IMR-90 (cell line): ENCODE measurements around the gene AGAP1. TPM values are rescaled to one million over a fixed set of nuclear protein-coding genes. Genes with fewer than 3 reads are reported as not detected.

Experiments used
- ATAC-seq: fragments of 200-7000 bp; cut with Tn5 transposase; 2 replicates; pipeline ENCODE4 v1.9.1; 2020; ENCODE audit warnings: low read depth, mild to moderate bottlenecking, moderate library complexity
- BruUV-seq: library from RNA; stranded (reverse); fragments of 400-500 nt; replicated peaks from 2 replicates; lab custom pipeline; 2021; lab: Mats Ljungman, UMichigan
- CTCF ChIA-PET: fragments of 300-600 bp; formaldehyde crosslinking; extraction: SDS; loops from one replicate; lab custom pipeline; 2021; ENCODE audit warnings: antibody characterized with exemption; lab: Yijun Ruan, JAX
- POLR2A ChIA-PET: fragments of 300-600 bp; sonication (Branson Sonifier 250); formaldehyde crosslinking; loops from one replicate; lab custom pipeline; 2022; ENCODE audit warnings: antibody characterized with exemption; ENCODE audit not compliant: unreplicated experiment; lab: Charles Lee
- DNase-seq: peaks from one replicate; pipeline ENCODE4 v3.0.0; 2013
- H2AFZ ChIP-seq: replicated peaks from 2 replicates; pipeline ENCODE3; 2013; ENCODE audit warnings: low read length, mild to moderate bottlenecking; ENCODE audit not compliant: poor library complexity
- H2AK5ac ChIP-seq: 2 replicates; pipeline ENCODE4 v1.6.1; 2013; ENCODE audit warnings: low read depth, low read length, inconsistent platforms
- H2AK9ac ChIP-seq: replicated peaks from 2 replicates; pipeline ENCODE3; 2013; ENCODE audit warnings: mild to moderate bottlenecking, low read depth, low read length, moderate library complexity; ENCODE audit not compliant: poor library complexity
- H2BK120ac ChIP-seq: 2 replicates; pipeline ENCODE4 v1.6.1; 2013; ENCODE audit warnings: low read depth, low read length, inconsistent platforms
- H2BK15ac ChIP-seq: 3 replicates; pipeline ENCODE4 v1.6.1; 2013; ENCODE audit warnings: low read depth, low read length, inconsistent platforms
- H2BK20ac ChIP-seq: 2 replicates; pipeline ENCODE4 v1.6.1; 2013; ENCODE audit warnings: low read depth, mild to moderate bottlenecking, inconsistent platforms, low read length, moderate library complexity
- H2BK5ac ChIP-seq: 2 replicates; pipeline ENCODE4 v1.6.1; 2013; ENCODE audit warnings: mild to moderate bottlenecking, low read depth, low read length, inconsistent platforms; ENCODE audit not compliant: poor library complexity, severe bottlenecking
- H3K14ac ChIP-seq: replicated peaks from 2 replicates; pipeline ENCODE4 v1.6.1; 2013; ENCODE audit warnings: low read depth, low read length, inconsistent platforms
- H3K18ac ChIP-seq: 2 replicates; pipeline ENCODE4 v1.6.1; 2013; ENCODE audit warnings: low read depth, low read length, control low read depth
- H3K23ac ChIP-seq: 2 replicates; pipeline ENCODE4 v1.6.1; 2013; ENCODE audit warnings: low read depth, low read length, inconsistent platforms
- H3K27ac ChIP-seq: 2 replicates; pipeline ENCODE4 v1.5.1; 2013; ENCODE audit warnings: mild to moderate bottlenecking, control low read depth, low read length; ENCODE audit not compliant: insufficient read depth
- H3K27me3 ChIP-seq: 2 replicates; pipeline ENCODE4 v1.6.1; 2013; ENCODE audit warnings: low read length; ENCODE audit not compliant: control insufficient read depth, insufficient read depth
- H3K36me3 ChIP-seq: 2 replicates; pipeline ENCODE4 v1.6.1; 2013; ENCODE audit warnings: low read length, mixed read lengths; ENCODE audit not compliant: control insufficient read depth, insufficient read depth
- H3K4ac ChIP-seq: 2 replicates; pipeline ENCODE4 v1.6.1; 2013; ENCODE audit warnings: low read depth, low read length, inconsistent platforms
- H3K4me1 ChIP-seq: 2 replicates; pipeline ENCODE4 v1.6.1; 2013; ENCODE audit warnings: low read length, mixed read lengths; ENCODE audit not compliant: control insufficient read depth, insufficient read depth
- H3K4me2 ChIP-seq: 2 replicates; pipeline ENCODE4 v1.6.1; 2013; ENCODE audit warnings: low read depth, mild to moderate bottlenecking, control low read depth, low read length, moderate library complexity
- H3K4me3 ChIP-seq: 2 replicates; pipeline ENCODE4 v1.5.1; 2013; ENCODE audit warnings: low read depth, mild to moderate bottlenecking, control low read depth, low read length, moderate library complexity; ENCODE audit not compliant: insufficient read depth
- H3K56ac ChIP-seq: 2 replicates; pipeline ENCODE4 v1.6.1; 2013; ENCODE audit warnings: low read length, inconsistent platforms; ENCODE audit not compliant: insufficient read depth; ENCODE audit errors: extremely low read depth
- H3K79me1 ChIP-seq, 2 experiments: 2 replicates each; pipeline ENCODE4 v1.6.1; 2013; ENCODE audit warnings: low read length in 2 of 2, inconsistent platforms in 1 of 2, low read depth in 1 of 2
- H3K9ac ChIP-seq: 2 replicates; pipeline ENCODE4 v1.6.1; 2013; ENCODE audit warnings: low read depth, low read length, control low read depth
- H3K9me1 ChIP-seq: 2 replicates; pipeline ENCODE4 v1.6.1; 2013; ENCODE audit warnings: low read length, inconsistent platforms; ENCODE audit not compliant: insufficient read depth
- H3K9me3 ChIP-seq: 2 replicates; pipeline ENCODE4 v1.6.1; 2013; ENCODE audit warnings: low read length; ENCODE audit not compliant: control insufficient read depth, insufficient read depth
- H4K20me1 ChIP-seq: 2 replicates; pipeline ENCODE4 v1.6.1; 2013; ENCODE audit warnings: low read length, inconsistent platforms; ENCODE audit not compliant: insufficient read depth
- H4K5ac ChIP-seq: 2 replicates; pipeline ENCODE4 v1.6.1; 2013; ENCODE audit warnings: mild to moderate bottlenecking, low read depth, low read length, control low read depth
- H4K8ac ChIP-seq, 2 experiments: 2 replicates each; pipeline ENCODE4 v1.6.1; 2013; ENCODE audit warnings: low read depth in 2 of 2, low read length in 2 of 2, control low read depth in 1 of 2, inconsistent platforms in 1 of 2
- H4K91ac ChIP-seq: 2 replicates; pipeline ENCODE4 v1.6.1; 2013; ENCODE audit warnings: low read depth, low read length, inconsistent platforms; ENCODE audit not compliant: insufficient read depth
- BHLHE40 ChIP-seq: fragments of 150-350 bp; IDR thresholded peaks from 2 replicates; pipeline ENCODE4 v1.6.1; 2016; ENCODE audit warnings: mild to moderate bottlenecking, low read depth, low read length
- CEBPB ChIP-seq: IDR thresholded peaks from 2 replicates; pipeline ENCODE4 v1.6.1; 2012; ENCODE audit warnings: low read depth, low read length, improper control_type of control experiment
- CHD1 ChIP-seq: IDR thresholded peaks from 2 replicates; pipeline ENCODE4 v1.6.1; 2012; ENCODE audit warnings: low read depth, low read length, improper control_type of control experiment
- CTCF ChIP-seq: conservative IDR thresholded peaks from 2 replicates; pipeline ENCODE4 v1.5.1; 2012; ENCODE audit warnings: mild to moderate bottlenecking, low read depth, low read length, improper control_type of control experiment
- ELK1 ChIP-seq: fragments of 150-350 bp; IDR thresholded peaks from 2 replicates; pipeline ENCODE4 v1.6.1; 2016; ENCODE audit warnings: low read depth, mild to moderate bottlenecking, low read length, moderate library complexity, borderline replicate concordance
- FOS ChIP-seq: fragments of 150-350 bp; IDR thresholded peaks from 2 replicates; pipeline ENCODE4 v1.6.1; 2016; ENCODE audit warnings: low read depth, low read length
- MAFK ChIP-seq: IDR thresholded peaks from 2 replicates; pipeline ENCODE4 v1.6.1; 2012; ENCODE audit warnings: low read depth, low read length, improper control_type of control experiment
- MAZ ChIP-seq: IDR thresholded peaks from 2 replicates; pipeline ENCODE4 v1.6.1; 2012; ENCODE audit warnings: low read depth, mild to moderate bottlenecking, low read length, improper control_type of control experiment, moderate library complexity, borderline replicate concordance
- MXI1 ChIP-seq: IDR thresholded peaks from 2 replicates; pipeline ENCODE4 v1.6.1; 2012; ENCODE audit warnings: low read depth, mild to moderate bottlenecking, low read length, moderate library complexity, borderline replicate concordance
- NFE2L2 ChIP-seq: fragments of 150-350 bp; IDR thresholded peaks from 2 replicates; pipeline ENCODE4 v1.6.1; 2016; ENCODE audit warnings: low read depth, mild to moderate bottlenecking, low read length
- POLR2A ChIP-seq: IDR thresholded peaks from 2 replicates; pipeline ENCODE4 v1.6.1; 2012; ENCODE audit warnings: mild to moderate bottlenecking, low read depth, low read length
- RAD21 ChIP-seq: IDR thresholded peaks from 2 replicates; pipeline ENCODE4 v1.6.1; 2012; ENCODE audit warnings: low read length, improper control_type of control experiment
- RCOR1 ChIP-seq: IDR thresholded peaks from 2 replicates; pipeline ENCODE4 v1.6.1; 2012; ENCODE audit warnings: mild to moderate bottlenecking, low read length, improper control_type of control experiment; ENCODE audit not compliant: insufficient replicate concordance
- RFX5 ChIP-seq: IDR thresholded peaks from 2 replicates; pipeline ENCODE4 v1.8.0; 2012; ENCODE audit warnings: low read depth, mild to moderate bottlenecking, low read length, moderate library complexity
- SMC3 ChIP-seq: fragments of 150-350 bp; IDR thresholded peaks from 2 replicates; pipeline ENCODE4 v1.6.1; 2016; ENCODE audit warnings: low read depth, mild to moderate bottlenecking, antibody characterized with exemption, low read length, moderate library complexity
- USF2 ChIP-seq: fragments of 150-350 bp; IDR thresholded peaks from 2 replicates; pipeline ENCODE4 v1.6.1; 2017; ENCODE audit warnings: mild to moderate bottlenecking, antibody characterized with exemption, low read length, low read depth
- WGBS, 2 experiments: methylation state at CpG; one replicate each; pipeline versions ENCODE4 v1.1.5 to v1.1.7; 2013; ENCODE audit warnings: missing lambda C conversion rate in 2 of 2; ENCODE audit not compliant: insufficient read length in 1 of 2; ENCODE audit errors: extremely low coverage in 2 of 2; 5-methylcytosine and 5-hydroxymethylcytosine counted together
- dilution Hi-C: fragments of 300-500 bp; cut with HindIII; formaldehyde crosslinking; loops from one replicate; pipeline ENCODE4 v1.14.3; 2018; ENCODE audit warnings: low sequenced_read_pairs; ENCODE audit not compliant: unreplicated experiment
- in situ Hi-C: fragments of 300-500 bp; cut with MboI; formaldehyde crosslinking; loops from 3 replicates; pipeline ENCODE4 v1.14.3; 2019; ENCODE audit warnings: low sequenced_read_pairs, inconsistent platforms, mixed read lengths
- intact Hi-C: fragments of 100-400 bp; cut with micrococcal nuclease; formaldehyde crosslinking; loops from 2 replicates; pipeline ENCODE4 v1.10.0; 2022
- polyA plus RNA-seq, 3 experiments: library from polyadenylated mRNA; depleted of rRNA; stranded (reverse); fragments of >200 nt; gene quantifications; 2 replicates each; pipeline ENCODE4 v1.2.3, GENCODE V29; 2012; ENCODE audit warnings: low replicate concordance in 1 of 3
- total RNA-seq: library from RNA; depleted of rRNA; stranded (reverse); fragments of >200 nt; gene quantifications from 2 replicates; pipeline ENCODE4 v1.2.3, GENCODE V29; 2012

Gene AGAP1
- total and polyA plus RNA-seq, 2 of the 4 experiments (the other 2 are of a cell fraction) = 15.1 to 16.4 TPM

DNA sequence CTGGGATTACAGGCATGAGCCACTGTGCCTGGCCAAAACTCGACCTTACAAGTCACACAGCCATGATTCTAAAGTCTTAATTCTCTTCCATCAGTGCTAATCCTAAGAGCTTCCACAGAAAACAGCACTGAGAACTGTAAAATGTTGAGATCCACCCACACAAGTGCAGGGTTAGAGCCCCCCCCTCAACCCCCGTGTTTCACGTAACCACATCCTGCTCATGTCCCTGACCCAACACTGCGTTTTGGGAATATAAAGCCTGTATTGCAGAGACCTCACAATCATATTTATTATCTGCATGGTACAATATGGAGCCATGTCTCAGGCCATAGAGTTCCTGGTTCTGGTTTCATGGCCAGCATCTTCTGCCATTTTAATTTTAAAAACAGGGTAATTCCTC is 563.5 kb downstream of the AGAP1 start:
- ChIA-PET CTCF (no interaction called here), POLR2A (no interaction called here)
- no peak overlapping the region for H2BK5ac ChIP-seq
- intact Hi-C loops (no loop called here), in situ Hi-C loops (no loop called here), dilution Hi-C loops (no loop called here)
- H3K79me1 ChIP-seq = no peaks in the 10 kb centered on the region
- WGBS, 2 experiments = 80% methylated on average over 1 of the region's 4 CpGs; no CpG with 5 or more reads in 1 of the 2 experiments
- no peak overlapping the region for H3K56ac ChIP-seq
- H2AK9ac ChIP-seq = no peak overlapping the region
- TF ChIP-seq BHLHE40 (no peak), CEBPB (no peak), USF2 (no peak), ELK1 (no peak), CHD1 (no peak), MXI1 (no peak), MAZ (no peak), RCOR1 (no peak), FOS (no peak), SMC3 (no peak), CTCF (no peak), POLR2A (no peak), RFX5 (no peak), MAFK (no peak), NFE2L2 (no peak), RAD21 (no peak)
- no peak overlapping the region for H3K27ac ChIP-seq
- no peak overlapping the region for H4K8ac ChIP-seq
- DNase-seq = no peak
- peaks cover 4% of the 10 kb centered on the region for H3K9me3 ChIP-seq
- no peaks in the 10 kb centered on the region for H3K27me3 ChIP-seq
- no peak for ATAC-seq
- H2AK5ac ChIP-seq = no peak overlapping the region
- H3K9ac ChIP-seq = no peak overlapping the region
- no peak overlapping the region for H3K18ac ChIP-seq
- no peak overlapping the region for H4K5ac ChIP-seq
- H3K4me1 ChIP-seq = no peaks in the 10 kb centered on the region
- H3K4ac ChIP-seq = no peak overlapping the region
- H3K36me3 ChIP-seq = peaks cover 1% of the 10 kb centered on the region; the same call in 1 of the 2 replicates
- no peaks in the 10 kb centered on the region for H4K20me1 ChIP-seq
- H3K23ac ChIP-seq = no peak overlapping the region
- H2BK15ac ChIP-seq = no peak overlapping the region
- H3K4me3 ChIP-seq = no peak overlapping the region
- no peak overlapping the region for H3K4me2 ChIP-seq
- BruUV-seq = no TSS peak
- H2BK20ac ChIP-seq = no peak overlapping the region
- no peak overlapping the region for H2AFZ ChIP-seq
- no peak overlapping the region for H2BK120ac ChIP-seq
- no peak overlapping the region for H4K91ac ChIP-seq
- H3K9me1 ChIP-seq = no peaks in the 10 kb centered on the region
- no peak overlapping the region for H3K14ac ChIP-seq
